ENCODE measurements around the gene THOP1.

THOP1 gene

GRCh38 chr19:2858864-2859263 lies 73.6 kb downstream of the THOP1 start:
- Histone ChIP-seq H3K27ac (no peak overlapping the region), H3K9me3 (ENCODE audit: severe bottlenecking) (no peaks in the 10 kb centered on the region), H3K27me3 (ENCODE audit: insufficient read depth, low read depth, severe bottlenecking) (no peaks in the 10 kb centered on the region), H3K4me3 (ENCODE audit: low read depth, low read length) (no peak overlapping the region), H3K36me3 (peaks cover 9% of the 10 kb centered on the region)
- DNase-seq: no peak
- 0 out of 2 replicates have a peak, but pooled peaks have one; percentile 22 for TF ChIP-seq CTCF (IDR thresholded peaks at IDR 0.05; ENCODE audit: low read depth, low read length)

GRCh38 chr19:2863816-2864215 lies 78.5 kb downstream of the THOP1 start:
- no peak overlapping the region for H3K27ac ChIP-seq
- no peak overlapping the region for H3K4me3 ChIP-seq (ENCODE audit: low read depth, low read length)
- DNase-seq: no peak
- no peaks in the 10 kb centered on the region for H3K27me3 ChIP-seq (ENCODE audit: insufficient read depth, low read depth, severe bottlenecking)
- H3K9me3 ChIP-seq (ENCODE audit: severe bottlenecking): peaks cover 8% of the 10 kb centered on the region
- no peaks in the 10 kb centered on the region for H3K36me3 ChIP-seq
- TF ChIP-seq CTCF (IDR thresholded peaks at IDR 0.05; ENCODE audit: low read depth, low read length): no peak
